Measurements from ENCODE around the gene SMOC2. TPM values are rescaled to one million over a fixed set of nuclear protein-coding genes. Genes with fewer than 3 reads are reported as not detected.
"Not testable (repeated sequence)": the region's sequence is repeated elsewhere in the genome, so short reads cannot be mapped to it uniquely, and the experiment has no call there.

The SMOC2 gene
- total RNA-seq, 4 donors from 2014 or later: 9.0 to 25.7 (median 15.2) TPM

DNA sequence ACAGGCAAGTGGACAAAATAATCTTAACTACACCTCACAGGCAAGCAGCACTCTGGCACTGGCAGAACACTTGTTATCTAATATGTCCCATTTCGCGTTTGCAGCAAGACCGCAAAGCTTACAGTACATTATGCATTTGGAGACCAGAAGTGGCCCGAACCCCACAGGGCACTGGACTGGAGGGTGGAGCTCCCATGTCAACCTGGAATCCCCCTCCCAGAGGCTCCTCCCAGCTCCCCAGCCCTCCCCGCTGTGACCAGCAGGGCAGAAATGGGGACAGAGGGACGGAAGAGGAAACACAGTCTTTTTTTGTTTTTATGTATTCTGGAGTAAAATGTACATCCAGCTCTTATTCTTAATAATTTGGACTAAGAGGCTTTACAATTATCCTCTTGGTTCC, 263.7 kb downstream of the SMOC2 start:
- 71 to 74% methylated on average over 6 of the region's 6 CpGs for WGBS, 2 donors
- no peak overlapping the region for H3K27ac ChIP-seq
- no peaks in the 10 kb centered on the region for H3K9me3 ChIP-seq
- TF ChIP-seq POLR2A (IDR thresholded peaks at IDR 0.05): no peak
- TF ChIP-seq, protein P1, sequence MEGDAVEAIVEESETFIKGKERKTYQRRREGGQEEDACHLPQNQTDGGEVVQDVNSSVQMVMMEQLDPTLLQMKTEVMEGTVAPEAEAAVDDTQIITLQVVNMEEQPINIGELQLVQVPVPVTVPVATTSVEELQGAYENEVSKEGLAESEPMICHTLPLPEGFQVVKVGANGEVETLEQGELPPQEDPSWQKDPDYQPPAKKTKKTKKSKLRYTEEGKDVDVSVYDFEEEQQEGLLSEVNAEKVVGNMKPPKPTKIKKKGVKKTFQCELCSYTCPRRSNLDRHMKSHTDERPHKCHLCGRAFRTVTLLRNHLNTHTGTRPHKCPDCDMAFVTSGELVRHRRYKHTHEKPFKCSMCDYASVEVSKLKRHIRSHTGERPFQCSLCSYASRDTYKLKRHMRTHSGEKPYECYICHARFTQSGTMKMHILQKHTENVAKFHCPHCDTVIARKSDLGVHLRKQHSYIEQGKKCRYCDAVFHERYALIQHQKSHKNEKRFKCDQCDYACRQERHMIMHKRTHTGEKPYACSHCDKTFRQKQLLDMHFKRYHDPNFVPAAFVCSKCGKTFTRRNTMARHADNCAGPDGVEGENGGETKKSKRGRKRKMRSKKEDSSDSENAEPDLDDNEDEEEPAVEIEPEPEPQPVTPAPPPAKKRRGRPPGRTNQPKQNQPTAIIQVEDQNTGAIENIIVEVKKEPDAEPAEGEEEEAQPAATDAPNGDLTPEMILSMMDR (IDR thresholded peaks at IDR 0.05): no peak
- intact Hi-C loops (cut with DNase I): no loop called here
- no peak overlapping the region for H3K4me3 ChIP-seq (replicated peaks in 1 of 3)
- no peaks in the 10 kb centered on the region for H3K4me1 ChIP-seq
- no peaks in the 10 kb centered on the region for H3K36me3 ChIP-seq
- no peak for DNase-seq
- no peaks in the 10 kb centered on the region for H3K27me3 ChIP-seq

GRCh38 chr6:168705271-168705670, 264.3 kb downstream of the SMOC2 start:
- H3K36me3 ChIP-seq; intact Hi-C loops (cut with DNase I); DNase-seq; H3K4me3 ChIP-seq (replicated peaks in 1 of 3); H3K27me3 ChIP-seq; H3K4me1 ChIP-seq; H3K9me3 ChIP-seq; H3K27ac ChIP-seq: not testable (repeated sequence)
- WGBS, 2 donors: 91 to 96% methylated on average over 7 to 11 of the region's 16 CpGs

DNA sequence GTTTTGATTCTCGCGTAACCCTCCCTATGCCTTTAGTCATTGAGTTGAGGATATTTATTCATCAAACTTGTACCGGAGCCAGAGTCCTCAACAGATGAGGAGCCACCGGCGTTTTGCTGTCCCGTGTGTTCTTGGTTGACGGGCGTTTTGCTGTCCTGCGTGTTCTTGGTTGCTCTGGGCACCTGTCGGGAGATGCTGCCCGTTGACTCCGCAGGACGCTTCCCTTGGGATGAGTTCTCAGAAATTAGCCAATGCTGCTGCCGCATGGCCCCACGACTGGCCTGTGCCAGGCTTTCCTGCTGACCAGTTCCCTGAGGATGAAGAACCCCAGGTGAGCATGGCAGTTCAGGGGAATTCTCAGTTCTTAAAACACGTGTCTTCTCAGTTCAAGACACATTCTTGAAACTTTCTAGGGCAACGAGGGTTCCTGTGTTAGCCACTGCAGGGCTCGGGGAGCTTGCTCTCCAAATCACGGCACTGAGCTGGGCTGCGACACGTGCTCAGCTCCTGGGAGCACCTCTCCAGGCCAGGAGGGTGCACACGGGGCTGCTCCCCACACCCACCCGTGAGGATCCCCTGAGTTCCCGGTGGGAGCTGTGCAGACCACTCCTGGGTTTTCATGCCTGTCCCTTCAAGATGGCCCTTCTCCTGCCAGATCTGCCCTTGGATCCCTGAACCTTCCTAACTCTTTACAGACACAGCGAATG, 265.6 kb downstream of the SMOC2 start:
- TF ChIP-seq, protein P1 (IDR thresholded peaks at IDR 0.05): no peak
- TF ChIP-seq POLR2A (IDR thresholded peaks at IDR 0.05): no peak
- Histone ChIP-seq H3K4me1 (no peaks in the 10 kb centered on the region), H3K36me3 (no peaks in the 10 kb centered on the region), H3K27ac (no peak overlapping the region), H3K27me3 (no peaks in the 10 kb centered on the region), H3K9me3 (no peaks in the 10 kb centered on the region), H3K4me3 (replicated peaks in 1 of 3) (no peak overlapping the region)
- 78 to 88% methylated on average over 17 to 24 of the region's 25 CpGs for WGBS, 2 donors
- no peak for DNase-seq
- intact Hi-C loops (cut with DNase I): no loop called here

GRCh38 chr6:168708526-168708925, 267.5 kb downstream of the SMOC2 start:
- TF ChIP-seq POLR2A (IDR thresholded peaks at IDR 0.05): no peak
- TF ChIP-seq, protein P1 (IDR thresholded peaks at IDR 0.05): no peak
- Histone ChIP-seq H3K4me3 (replicated peaks in 1 of 3) (no peak overlapping the region), H3K27ac (no peak overlapping the region), H3K27me3 (no peaks in the 10 kb centered on the region), H3K9me3 (no peaks in the 10 kb centered on the region), H3K4me1 (no peaks in the 10 kb centered on the region), H3K36me3 (no peaks in the 10 kb centered on the region)
- DNase-seq: no peak
- intact Hi-C loops (cut with DNase I): no loop called here
- 64 to 71% methylated on average over 5 of the region's 5 CpGs for WGBS, 2 donors

DNA sequence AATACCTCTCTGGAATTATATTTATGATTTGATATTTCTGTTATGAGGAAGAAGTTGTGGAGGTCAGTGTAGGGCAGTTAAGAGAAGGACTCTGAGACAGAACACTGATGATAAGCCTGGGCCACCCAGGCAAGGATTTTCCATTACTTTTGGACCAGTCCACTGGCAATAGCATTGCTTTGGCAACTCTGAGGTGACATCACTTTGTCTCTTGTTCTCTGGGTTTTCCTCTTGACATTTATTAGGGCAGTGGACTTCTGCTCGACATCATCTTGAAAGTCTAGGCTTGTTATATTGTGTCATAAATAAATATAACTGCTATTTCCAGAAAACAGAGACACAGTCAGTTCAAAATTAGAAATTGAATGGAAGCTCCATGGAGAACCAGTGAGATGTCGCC, 268.0 kb downstream of the SMOC2 start:
- Histone ChIP-seq H3K4me3 (replicated peaks in 1 of 3) (no peak overlapping the region), H3K36me3 (no peaks in the 10 kb centered on the region), H3K4me1 (no peaks in the 10 kb centered on the region), H3K9me3 (no peaks in the 10 kb centered on the region), H3K27me3 (no peaks in the 10 kb centered on the region), H3K27ac (no peak overlapping the region)
- WGBS, 2 donors: 47 to 71% methylated on average over 2 of the region's 2 CpGs
- intact Hi-C loops (cut with DNase I): no loop called here
- DNase-seq: no peak
- TF ChIP-seq, protein P1 (IDR thresholded peaks at IDR 0.05): no peak
- TF ChIP-seq POLR2A (IDR thresholded peaks at IDR 0.05): no peak

All from thyroid gland (tissue), 4 donors.